Measurements from ENCODE around the gene WEE2.

GRCh38 chr7:141700296-141700847, 7.8 kb upstream of the WEE2 start:
- TF ChIP-seq GATAD2B (IDR thresholded peaks at IDR 0.05; ENCODE audit: borderline replicate concordance) (no peak), PRPF4 (IDR thresholded peaks at IDR 0.05; ENCODE audit: insufficient read depth, low read depth, low read length, poor library complexity, severe bottlenecking) (no peak), RAD21 (CRISPR knock-in tag; conservative IDR thresholded peaks at IDR 0.05 in 1 of 2, IDR thresholded peaks at IDR 0.05 in 1 of 2) (no peak), GATA2 (CRISPR knock-in tag; IDR thresholded peaks at IDR 0.05) (no peak), MAZ (CRISPR knock-in tag; conservative IDR thresholded peaks at IDR 0.05 in 1 of 2, IDR thresholded peaks at IDR 0.05 in 1 of 2) (no peak), MXD1 (CRISPR knock-in tag; IDR thresholded peaks at IDR 0.05; ENCODE audit: borderline replicate concordance, poor library complexity, severe bottlenecking) (no peak), POLR2A (conservative IDR thresholded peaks at IDR 0.05) (no peak)

Data from K562 (cell line).